Panc1 (cell line): ENCODE data around the gene NTM. TPM values are rescaled to one million over a fixed set of nuclear protein-coding genes. Genes with fewer than 3 reads are reported as not detected.

ENCODE experiments used
- ATAC-seq: fragments of 200-7000 bp; cut with Tn5 transposase; 2 replicates; pipeline ENCODE4 v1.9.1; 2020; ENCODE audit warnings: mild to moderate bottlenecking, moderate library complexity
- BruUV-seq: library from RNA; stranded (reverse); fragments of 400-500 nt; replicated peaks from 2 replicates; lab custom pipeline; 2021; lab: Mats Ljungman, UMichigan
- CTCF ChIA-PET: fragments of 300-600 bp; sonication (Branson Sonifier 250); formaldehyde crosslinking; loops from one replicate; lab custom pipeline; 2022; ENCODE audit warnings: antibody characterized with exemption; lab: Charles Lee
- POLR2A ChIA-PET: fragments of 300-600 bp; sonication (Branson Sonifier 250); formaldehyde crosslinking; loops from one replicate; lab custom pipeline; 2022; ENCODE audit warnings: antibody characterized with exemption; lab: Charles Lee
- DNase-seq: peaks from one replicate; pipeline ENCODE4 v3.0.0-alpha.2; 2010; ENCODE audit warnings: low read depth, low spot score
- H3K27ac ChIP-seq: 2 replicates; pipeline ENCODE4 v1.5.1; 2011; ENCODE audit warnings: mild to moderate bottlenecking, low read length, inconsistent platforms
- H3K27me3 ChIP-seq: fragments of 200-500 bp; sonication (Bioruptor generic); 2 replicates; pipeline ENCODE4 v1.6.0; 2014; ENCODE audit warnings: low read length, inconsistent platforms; ENCODE audit not compliant: control insufficient read depth, insufficient read depth
- H3K36me3 ChIP-seq: fragments of 200-500 bp; sonication (Bioruptor generic); 2 replicates; pipeline ENCODE4 v1.5.1; 2014; ENCODE audit warnings: inconsistent platforms, mild to moderate bottlenecking, low read length, moderate library complexity; ENCODE audit not compliant: control insufficient read depth, insufficient read depth
- H3K4me1 ChIP-seq: 2 replicates; pipeline ENCODE4 v1.5.1; 2011; ENCODE audit warnings: inconsistent platforms, mild to moderate bottlenecking, low read length, moderate library complexity; ENCODE audit not compliant: control insufficient read depth, insufficient read depth
- H3K4me3 ChIP-seq, 2 experiments: 2 replicates each; pipeline ENCODE4 v1.5.1; 2011 to 2012; ENCODE audit warnings: low read depth in 2 of 2, low read length in 2 of 2, mild to moderate bottlenecking in 2 of 2, inconsistent platforms in 1 of 2, moderate library complexity in 1 of 2
- H3K9me3 ChIP-seq: fragments of 200-500 bp; sonication (Bioruptor generic); 2 replicates; pipeline ENCODE4 v1.5.1; 2014; ENCODE audit warnings: low read depth, mild to moderate bottlenecking, inconsistent platforms, low read length, moderate library complexity; ENCODE audit not compliant: control insufficient read depth, insufficient read depth
- POLR2AphosphoS5 ChIP-seq: IDR thresholded peaks from 2 replicates; pipeline ENCODE4 v1.6.1; 2012; ENCODE audit warnings: mild to moderate bottlenecking, low read depth, low read length, moderate library complexity
- SIN3A ChIP-seq: IDR thresholded peaks from 2 replicates; pipeline ENCODE4 v1.6.1; 2012; ENCODE audit warnings: low read depth, mild to moderate bottlenecking, low read length, moderate library complexity, borderline replicate concordance; ENCODE audit not compliant: insufficient read depth
- TCF7L2 ChIP-seq: IDR thresholded peaks from 2 replicates; pipeline ENCODE4 v1.6.1; 2011; ENCODE audit warnings: mild to moderate bottlenecking, low read depth, low read length, inconsistent platforms
- in situ Hi-C: cut with HindIII; loops from 2 replicates; pipeline ENCODE4 v1.10.0; 2016; ENCODE audit warnings: low sequenced_read_pairs, low pct_unique_long_range_greater_than_20kb
- intact Hi-C: fragments of 100-400 bp; cut with micrococcal nuclease; formaldehyde crosslinking; loops from one replicate; pipeline ENCODE4 v1.10.0; 2022; ENCODE audit not compliant: unreplicated experiment
- total RNA-seq: library from RNA; stranded (reverse); gene quantifications from one replicate; pipeline ENCODE4 v1.2.1, GENCODE V29; 2021; ENCODE audit not compliant: unreplicated experiment
- TF ChIP-seq, protein P1 (sequence below), 2 experiments: IDR thresholded peaks; 2 replicates each; pipeline ENCODE4 v1.6.1; 2011 to 2012; ENCODE audit warnings: low read depth in 2 of 2, control low read depth in 1 of 2, low read length in 1 of 2, mild to moderate bottlenecking in 1 of 2, moderate library complexity in 1 of 2; ENCODE audit not compliant: insufficient read depth in 1 of 2
- TF ChIP-seq, protein P2 (sequence below): fragments of 450-650 bp; IDR thresholded peaks from 2 replicates; pipeline ENCODE4 v1.5.1; 2017; ENCODE audit warnings: mild to moderate bottlenecking

NTM gene
- total RNA-seq, 1 experiment from 2014 or later = 0.10 TPM

DNA sequence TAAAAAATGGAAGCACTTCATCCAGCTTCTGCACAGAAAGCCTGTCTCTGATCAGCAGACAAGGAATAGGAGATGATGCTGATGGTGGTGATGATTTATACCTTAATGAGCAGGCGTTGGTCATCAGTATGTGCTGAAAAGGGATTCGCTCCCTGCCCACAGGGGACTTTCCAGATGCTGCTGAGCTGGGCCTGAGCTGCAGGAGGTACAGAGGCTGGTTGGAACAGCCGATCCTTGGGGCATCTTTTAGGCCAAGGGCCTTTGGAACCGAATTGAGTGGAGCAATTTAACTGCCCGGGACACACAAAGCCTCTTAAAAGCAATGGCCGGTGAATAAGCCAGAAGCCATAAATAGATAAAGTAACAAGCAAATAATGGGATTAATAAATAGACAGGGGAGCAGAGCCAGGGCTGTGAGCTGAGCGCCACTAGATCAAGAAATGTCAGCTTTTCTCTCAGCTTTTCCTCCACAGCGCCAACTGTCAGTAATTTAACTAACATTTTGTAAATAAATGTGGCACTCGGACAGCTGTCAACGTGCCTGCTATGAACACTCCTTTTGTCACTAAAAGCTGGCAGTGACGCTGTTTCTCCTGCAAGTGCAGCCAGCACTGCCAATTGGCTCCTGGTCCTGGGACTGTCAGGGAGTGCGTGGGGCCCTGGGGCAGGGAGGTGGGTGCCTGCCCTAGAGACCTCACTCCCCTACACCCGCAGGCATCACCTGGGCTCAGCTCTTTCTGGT, 562.3 kb downstream of the NTM start:
- BruUV-seq = no TSS peak
- H3K27me3 ChIP-seq = peaks cover 7% of the 10 kb centered on the region
- intact Hi-C loops = no loop called here
- CTCF ChIA-PET = no interaction called here
- H3K4me3 ChIP-seq = no peak overlapping the region
- ATAC-seq (no peak), DNase-seq (no peak)
- no peaks in the 10 kb centered on the region for H3K36me3 ChIP-seq
- POLR2A ChIA-PET = no interaction called here
- H3K9me3 ChIP-seq = no peaks in the 10 kb centered on the region
- no peaks in the 10 kb centered on the region for H3K4me1 ChIP-seq
- in situ Hi-C loops = no loop called here
- no peak overlapping the region for H3K27ac ChIP-seq
- TF ChIP-seq, protein P1, sequence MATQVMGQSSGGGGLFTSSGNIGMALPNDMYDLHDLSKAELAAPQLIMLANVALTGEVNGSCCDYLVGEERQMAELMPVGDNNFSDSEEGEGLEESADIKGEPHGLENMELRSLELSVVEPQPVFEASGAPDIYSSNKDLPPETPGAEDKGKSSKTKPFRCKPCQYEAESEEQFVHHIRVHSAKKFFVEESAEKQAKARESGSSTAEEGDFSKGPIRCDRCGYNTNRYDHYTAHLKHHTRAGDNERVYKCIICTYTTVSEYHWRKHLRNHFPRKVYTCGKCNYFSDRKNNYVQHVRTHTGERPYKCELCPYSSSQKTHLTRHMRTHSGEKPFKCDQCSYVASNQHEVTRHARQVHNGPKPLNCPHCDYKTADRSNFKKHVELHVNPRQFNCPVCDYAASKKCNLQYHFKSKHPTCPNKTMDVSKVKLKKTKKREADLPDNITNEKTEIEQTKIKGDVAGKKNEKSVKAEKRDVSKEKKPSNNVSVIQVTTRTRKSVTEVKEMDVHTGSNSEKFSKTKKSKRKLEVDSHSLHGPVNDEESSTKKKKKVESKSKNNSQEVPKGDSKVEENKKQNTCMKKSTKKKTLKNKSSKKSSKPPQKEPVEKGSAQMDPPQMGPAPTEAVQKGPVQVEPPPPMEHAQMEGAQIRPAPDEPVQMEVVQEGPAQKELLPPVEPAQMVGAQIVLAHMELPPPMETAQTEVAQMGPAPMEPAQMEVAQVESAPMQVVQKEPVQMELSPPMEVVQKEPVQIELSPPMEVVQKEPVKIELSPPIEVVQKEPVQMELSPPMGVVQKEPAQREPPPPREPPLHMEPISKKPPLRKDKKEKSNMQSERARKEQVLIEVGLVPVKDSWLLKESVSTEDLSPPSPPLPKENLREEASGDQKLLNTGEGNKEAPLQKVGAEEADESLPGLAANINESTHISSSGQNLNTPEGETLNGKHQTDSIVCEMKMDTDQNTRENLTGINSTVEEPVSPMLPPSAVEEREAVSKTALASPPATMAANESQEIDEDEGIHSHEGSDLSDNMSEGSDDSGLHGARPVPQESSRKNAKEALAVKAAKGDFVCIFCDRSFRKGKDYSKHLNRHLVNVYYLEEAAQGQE (IDR thresholded peaks at IDR 0.05; ENCODE audit: insufficient read depth in 1 of 2, low read depth in 2 of 2, low read length in 1 of 2) = no peak
- TF ChIP-seq TCF7L2 (no peak), POLR2AphosphoS5 (no peak)

DNA sequence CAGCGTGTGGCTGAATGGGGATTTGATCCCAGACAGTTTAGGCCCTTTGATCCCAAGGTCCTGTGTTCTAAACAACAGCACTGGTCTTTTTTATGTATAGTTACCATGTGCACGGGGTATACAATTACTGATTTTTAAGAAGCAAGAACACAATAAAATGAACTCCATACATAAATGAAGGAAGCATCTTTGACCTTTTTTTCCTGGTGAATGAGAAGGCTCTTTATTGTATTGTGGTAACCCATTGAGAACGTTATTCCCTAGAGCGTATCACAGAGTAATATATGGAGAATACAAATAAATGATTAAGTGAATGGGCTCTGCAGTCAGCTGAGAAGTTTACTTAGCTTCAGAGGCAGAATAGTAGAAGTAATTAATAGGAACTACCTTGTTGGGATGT, 563.6 kb downstream of the NTM start:
- Histone ChIP-seq H3K27ac (no peak overlapping the region), H3K9me3 (no peaks in the 10 kb centered on the region), H3K4me1 (no peaks in the 10 kb centered on the region), H3K4me3 (no peak overlapping the region), H3K36me3 (no peaks in the 10 kb centered on the region), H3K27me3 (peaks cover 7% of the 10 kb centered on the region)
- BruUV-seq = no TSS peak
- intact Hi-C loops = no loop called here
- ATAC-seq (no peak), DNase-seq (no peak)
- CTCF ChIA-PET = no interaction called here
- in situ Hi-C loops = no loop called here
- POLR2A ChIA-PET = no interaction called here
- TF ChIP-seq, protein P2, sequence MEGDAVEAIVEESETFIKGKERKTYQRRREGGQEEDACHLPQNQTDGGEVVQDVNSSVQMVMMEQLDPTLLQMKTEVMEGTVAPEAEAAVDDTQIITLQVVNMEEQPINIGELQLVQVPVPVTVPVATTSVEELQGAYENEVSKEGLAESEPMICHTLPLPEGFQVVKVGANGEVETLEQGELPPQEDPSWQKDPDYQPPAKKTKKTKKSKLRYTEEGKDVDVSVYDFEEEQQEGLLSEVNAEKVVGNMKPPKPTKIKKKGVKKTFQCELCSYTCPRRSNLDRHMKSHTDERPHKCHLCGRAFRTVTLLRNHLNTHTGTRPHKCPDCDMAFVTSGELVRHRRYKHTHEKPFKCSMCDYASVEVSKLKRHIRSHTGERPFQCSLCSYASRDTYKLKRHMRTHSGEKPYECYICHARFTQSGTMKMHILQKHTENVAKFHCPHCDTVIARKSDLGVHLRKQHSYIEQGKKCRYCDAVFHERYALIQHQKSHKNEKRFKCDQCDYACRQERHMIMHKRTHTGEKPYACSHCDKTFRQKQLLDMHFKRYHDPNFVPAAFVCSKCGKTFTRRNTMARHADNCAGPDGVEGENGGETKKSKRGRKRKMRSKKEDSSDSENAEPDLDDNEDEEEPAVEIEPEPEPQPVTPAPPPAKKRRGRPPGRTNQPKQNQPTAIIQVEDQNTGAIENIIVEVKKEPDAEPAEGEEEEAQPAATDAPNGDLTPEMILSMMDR = no peak
- TF ChIP-seq POLR2AphosphoS5 (no peak), TCF7L2 (no peak), SIN3A (no peak)
- TF ChIP-seq, protein P1 (IDR thresholded peaks at IDR 0.05; ENCODE audit: insufficient read depth in 1 of 2, low read depth in 2 of 2, low read length in 1 of 2) = no peak
